Prostate gland (tissue), 2 donors: ENCODE measurements around the gene KEAP1.

Experiments
- POLR2A ChIP-seq: fragments of 450-650 bp; IDR thresholded peaks from one replicate; pipeline ENCODE4 v1.6.1; 2016; ENCODE audit warnings: antibody characterized with exemption, mild to moderate bottlenecking
- POLR2AphosphoS5 ChIP-seq: sonication (generic); formaldehyde crosslinking; IDR thresholded peaks from one replicate; pipeline ENCODE4 v1.6.1; 2017; ENCODE audit warnings: antibody characterized with exemption
- TF ChIP-seq, protein P1 (sequence below), 4 experiments: fragments of 200-600 bp in 2 of 4; fragments of 450-650 bp in 2 of 4; sonication (generic) in 2 of 4; IDR thresholded peaks; 1 replicate in 3 of 4; 2 replicates in 1 of 4; pipeline ENCODE4 v1.5.1; 2016 to 2019; ENCODE audit warnings: antibody characterized with exemption in 4 of 4, mild to moderate bottlenecking in 2 of 4, moderate library complexity in 2 of 4

- no peak for TF ChIP-seq POLR2A
- TF ChIP-seq, protein P1, sequence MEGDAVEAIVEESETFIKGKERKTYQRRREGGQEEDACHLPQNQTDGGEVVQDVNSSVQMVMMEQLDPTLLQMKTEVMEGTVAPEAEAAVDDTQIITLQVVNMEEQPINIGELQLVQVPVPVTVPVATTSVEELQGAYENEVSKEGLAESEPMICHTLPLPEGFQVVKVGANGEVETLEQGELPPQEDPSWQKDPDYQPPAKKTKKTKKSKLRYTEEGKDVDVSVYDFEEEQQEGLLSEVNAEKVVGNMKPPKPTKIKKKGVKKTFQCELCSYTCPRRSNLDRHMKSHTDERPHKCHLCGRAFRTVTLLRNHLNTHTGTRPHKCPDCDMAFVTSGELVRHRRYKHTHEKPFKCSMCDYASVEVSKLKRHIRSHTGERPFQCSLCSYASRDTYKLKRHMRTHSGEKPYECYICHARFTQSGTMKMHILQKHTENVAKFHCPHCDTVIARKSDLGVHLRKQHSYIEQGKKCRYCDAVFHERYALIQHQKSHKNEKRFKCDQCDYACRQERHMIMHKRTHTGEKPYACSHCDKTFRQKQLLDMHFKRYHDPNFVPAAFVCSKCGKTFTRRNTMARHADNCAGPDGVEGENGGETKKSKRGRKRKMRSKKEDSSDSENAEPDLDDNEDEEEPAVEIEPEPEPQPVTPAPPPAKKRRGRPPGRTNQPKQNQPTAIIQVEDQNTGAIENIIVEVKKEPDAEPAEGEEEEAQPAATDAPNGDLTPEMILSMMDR (IDR thresholded peaks at IDR 0.05): no peak
- TF ChIP-seq POLR2AphosphoS5: no peak
Measured at GRCh38 chr19:10491472-10492047, 11.6 kb downstream of the KEAP1 start.
